HEK293T (cell line): Measurements from ENCODE around the gene MEF2C.

Source experiments
- ARNT ChIP-seq: fragments of 450-650 bp; IDR thresholded peaks from 2 replicates; pipeline ENCODE4 v1.6.1; 2017; ENCODE audit warnings: mild to moderate bottlenecking
- BHLHE40 ChIP-seq: fragments of 450-650 bp; IDR thresholded peaks from 2 replicates; pipeline ENCODE4 v1.6.1; 2016; ENCODE audit warnings: mild to moderate bottlenecking, moderate library complexity, borderline replicate concordance
- ELF4 ChIP-seq: fragments of 450-650 bp; IDR thresholded peaks from 2 replicates; pipeline ENCODE4 v1.6.1; 2017; ENCODE audit warnings: antibody characterized with exemption
- FOXA1 ChIP-seq: fragments of 450-650 bp; IDR thresholded peaks from 2 replicates; pipeline ENCODE4 v1.6.1; 2016; ENCODE audit warnings: mild to moderate bottlenecking
- FOXM1 ChIP-seq: fragments of 450-650 bp; IDR thresholded peaks from 2 replicates; pipeline ENCODE4 v1.6.1; 2017; ENCODE audit warnings: mild to moderate bottlenecking, borderline replicate concordance
- HDGF ChIP-seq: fragments of 450-650 bp; IDR thresholded peaks from 2 replicates; pipeline ENCODE4 v1.6.1; 2017; ENCODE audit warnings: antibody characterized with exemption, borderline replicate concordance
- SP1 ChIP-seq: fragments of 450-650 bp; IDR thresholded peaks from 2 replicates; pipeline ENCODE4 v1.6.1; 2017
- SUZ12 ChIP-seq: fragments of 450-650 bp; IDR thresholded peaks from 2 replicates; pipeline ENCODE4 v1.6.1; 2016; ENCODE audit warnings: mild to moderate bottlenecking
- TARDBP ChIP-seq: fragments of 450-650 bp; IDR thresholded peaks from 2 replicates; pipeline ENCODE4 v1.6.1; 2016
- ZNF384 ChIP-seq: fragments of 450-650 bp; IDR thresholded peaks from 2 replicates; pipeline ENCODE4 v1.6.1; 2016
- TF ChIP-seq, protein P1 (sequence below): fragments of 450-650 bp; IDR thresholded peaks from 2 replicates; pipeline ENCODE4 v1.6.1; 2016

GRCh38 chr5:88676637-88677375 lies 206.2 kb downstream of the MEF2C start:
- TF ChIP-seq ZNF384 (no peak), FOXA1 (no peak), HDGF (no peak), ELF4 (no peak), FOXM1 (no peak), SP1 (no peak), SUZ12 (no peak), ARNT (no peak), TARDBP (no peak), BHLHE40 (no peak)
- TF ChIP-seq, protein P1, sequence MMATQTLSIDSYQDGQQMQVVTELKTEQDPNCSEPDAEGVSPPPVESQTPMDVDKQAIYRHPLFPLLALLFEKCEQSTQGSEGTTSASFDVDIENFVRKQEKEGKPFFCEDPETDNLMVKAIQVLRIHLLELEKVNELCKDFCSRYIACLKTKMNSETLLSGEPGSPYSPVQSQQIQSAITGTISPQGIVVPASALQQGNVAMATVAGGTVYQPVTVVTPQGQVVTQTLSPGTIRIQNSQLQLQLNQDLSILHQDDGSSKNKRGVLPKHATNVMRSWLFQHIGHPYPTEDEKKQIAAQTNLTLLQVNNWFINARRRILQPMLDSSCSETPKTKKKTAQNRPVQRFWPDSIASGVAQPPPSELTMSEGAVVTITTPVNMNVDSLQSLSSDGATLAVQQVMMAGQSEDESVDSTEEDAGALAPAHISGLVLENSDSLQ: no peak
